ENCODE measurements around the gene FAF1.

FAF1 gene

GRCh38 chr1:50426108-50426700 lies 533.9 kb downstream of the FAF1 start:
- no peak for DNase-seq (ENCODE audit: low read depth)

- no peak for DNase-seq (ENCODE audit: low read depth)
These were observed 534.5 kb downstream of the FAF1 start for GRCh38 chr1:50425376-50426107.

- DNase-seq (ENCODE audit: low read depth) = no peak
These were observed 535.1 kb downstream of the FAF1 start for GRCh38 chr1:50424884-50425375.

GRCh38 chr1:50424045-50424883 lies 535.8 kb downstream of the FAF1 start:
- DNase-seq (ENCODE audit: low read depth) = no peak

GRCh38 chr1:50423670-50424000 lies 536.4 kb downstream of the FAF1 start:
- no peak for DNase-seq (ENCODE audit: low read depth)

- no peak for DNase-seq (ENCODE audit: low read depth)
These were observed 537.0 kb downstream of the FAF1 start, which contains the start of gene DMRTA2 for GRCh38 chr1:50422946-50423669. Gene DMRTA2, minus strand, starts transcription at chr1:50423443. Its CDS starts 1,907 bp downstream, at chr1:50421536.

- DNase-seq (ENCODE audit: low read depth) = no peak
These were observed 537.5 kb downstream of the FAF1 start for GRCh38 chr1:50422675-50422945.

GRCh38 chr1:50421768-50422674 lies 538.0 kb downstream of the FAF1 start:
- no peak for DNase-seq (ENCODE audit: low read depth)

- no peak for DNase-seq (ENCODE audit: low read depth)
These were observed 538.7 kb downstream of the FAF1 start for GRCh38 chr1:50421366-50421748.

- DNase-seq (ENCODE audit: low read depth) = no peak
These were observed 539.2 kb downstream of the FAF1 start for GRCh38 chr1:50420689-50421365.

GRCh38 chr1:50419907-50420677 lies 540.0 kb downstream of the FAF1 start:
- DNase-seq (ENCODE audit: low read depth) = no peak

- no peak for DNase-seq (ENCODE audit: low read depth)
These were observed 540.7 kb downstream of the FAF1 start for GRCh38 chr1:50419192-50419906.

- no peak for DNase-seq (ENCODE audit: low read depth)
These were observed 541.4 kb downstream of the FAF1 start for GRCh38 chr1:50418600-50419109.

- no peak for DNase-seq (ENCODE audit: low read depth)
These were observed 542.0 kb downstream of the FAF1 start for GRCh38 chr1:50417946-50418599.

- no peak for DNase-seq (ENCODE audit: low read depth)
These were observed 542.6 kb downstream of the FAF1 start for GRCh38 chr1:50417507-50417906.

GRCh38 chr1:50416553-50417453 lies 543.3 kb downstream of the FAF1 start:
- no peak for DNase-seq (ENCODE audit: low read depth)

GRCh38 chr1:50416150-50416527 lies 543.9 kb downstream of the FAF1 start:
- no peak for DNase-seq (ENCODE audit: low read depth)

Measured in stimulated activated CD8-positive, alpha-beta memory T cell treated with anti-CD3 and anti-CD28 coated beads, Interleukin-7, amount 100 ng/mL, for 24 hours (primary cell).